WERI-Rb-1 (cell line): ENCODE data around the gene NPAS3.

ENCODE experiments used
- DNase-seq: peaks from one replicate; pipeline ENCODE4 v3.0.0-alpha.2; 2020
- H3K27ac ChIP-seq: fragments of 250-450 bp; sonication (Bioruptor Pico); 2 replicates; pipeline ENCODE4 v1.5.1; 2020; ENCODE audit warnings: mild to moderate bottlenecking, moderate library complexity
- H3K27me3 ChIP-seq: fragments of 250-450 bp; sonication (Bioruptor Pico); 2 replicates; pipeline ENCODE4 v1.5.1; 2021; ENCODE audit warnings: mild to moderate bottlenecking, low read depth, moderate library complexity; ENCODE audit not compliant: insufficient read depth, severe bottlenecking
- H3K36me3 ChIP-seq: fragments of 250-450 bp; sonication (Bioruptor Pico); 2 replicates; pipeline ENCODE4 v1.5.1; 2020; ENCODE audit warnings: mild to moderate bottlenecking, moderate library complexity
- H3K4me3 ChIP-seq: 2 replicates; pipeline ENCODE4 v1.5.1; 2011; ENCODE audit warnings: low read depth, mild to moderate bottlenecking, control low read depth, low read length
- H3K9me3 ChIP-seq: fragments of 250-450 bp; sonication (Bioruptor Pico); 2 replicates; pipeline ENCODE4 v1.5.1; 2021; ENCODE audit warnings: mild to moderate bottlenecking, moderate library complexity; ENCODE audit not compliant: severe bottlenecking
- CTCF ChIP-seq: IDR thresholded peaks from 2 replicates; pipeline ENCODE4 v1.5.1; 2011; ENCODE audit warnings: low read depth, mild to moderate bottlenecking, control low read depth, inconsistent platforms, low read length

The NPAS3 gene

GRCh38 chr14:33433396-33433795 lies 494.7 kb downstream of the NPAS3 start:
- DNase-seq = no peak

GRCh38 chr14:33435911-33436689 lies 497.4 kb downstream of the NPAS3 start:
- no peaks in the 10 kb centered on the region for H3K9me3 ChIP-seq
- DNase-seq = no peak
- H3K27ac ChIP-seq = no peak overlapping the region
- H3K27me3 ChIP-seq = no peaks in the 10 kb centered on the region
- H3K4me3 ChIP-seq = no peak overlapping the region
- no peaks in the 10 kb centered on the region for H3K36me3 ChIP-seq
- TF ChIP-seq CTCF = no peak

More at GRCh38 chr14:33433396-33433795, 494.7 kb downstream of the NPAS3 start:
- H3K36me3 ChIP-seq = no peaks in the 10 kb centered on the region
- H3K27ac ChIP-seq = no peak overlapping the region
- TF ChIP-seq CTCF = no peak
- no peak overlapping the region for H3K4me3 ChIP-seq
- H3K27me3 ChIP-seq = no peaks in the 10 kb centered on the region
- no peaks in the 10 kb centered on the region for H3K9me3 ChIP-seq

- Histone ChIP-seq H3K27me3 (no peaks in the 10 kb centered on the region), H3K27ac (no peak overlapping the region), H3K36me3 (no peaks in the 10 kb centered on the region), H3K9me3 (no peaks in the 10 kb centered on the region), H3K4me3 (no peak overlapping the region)
- no peak for TF ChIP-seq CTCF
- no peak for DNase-seq
These were observed 503.0 kb downstream of the NPAS3 start for GRCh38 chr14:33441633-33442032.

- no peaks in the 10 kb centered on the region for H3K9me3 ChIP-seq
- no peaks in the 10 kb centered on the region for H3K36me3 ChIP-seq
- no peak overlapping the region for H3K4me3 ChIP-seq
- DNase-seq = no peak
- no peak overlapping the region for H3K27ac ChIP-seq
- no peaks in the 10 kb centered on the region for H3K27me3 ChIP-seq
- no peak for TF ChIP-seq CTCF
These were observed 505.5 kb downstream of the NPAS3 start for GRCh38 chr14:33444136-33444535.

GRCh38 chr14:33449268-33449667 lies 510.6 kb downstream of the NPAS3 start:
- Histone ChIP-seq H3K27me3 (no peaks in the 10 kb centered on the region), H3K9me3 (no peaks in the 10 kb centered on the region)
- no peak for TF ChIP-seq CTCF

More at GRCh38 chr14:33449268-33449667, 510.6 kb downstream of the NPAS3 start:
- no peak overlapping the region for H3K4me3 ChIP-seq
- no peaks in the 10 kb centered on the region for H3K36me3 ChIP-seq
- H3K27ac ChIP-seq = no peak overlapping the region
- DNase-seq = no peak
